T47D (cell line): ENCODE results near the gene RAB6A.

Source experiments
- DNase-seq, 2 experiments: peaks; one replicate each; pipeline versions ENCODE4 v3.0.0 to v3.0.0-alpha.2; 2011 to 2012; ENCODE audit warnings: low read depth in 1 of 2, low spot score in 1 of 2
- JUND ChIP-seq: IDR thresholded peaks from 2 replicates; pipeline ENCODE4 v1.6.1; 2012; ENCODE audit warnings: low read depth
- in situ Hi-C: cut with HindIII; loops from 2 replicates; pipeline ENCODE4 v1.10.0; 2016; ENCODE audit warnings: low sequenced_read_pairs, low pct_unique_long_range_greater_than_20kb

RAB6A gene

GRCh38 chr11:73664877-73665276, 96.0 kb downstream of the RAB6A start:
- DNase-seq = no peak
- no peak for TF ChIP-seq JUND
- in situ Hi-C loops = no loop called here

GRCh38 chr11:73663604-73664495, 97.0 kb downstream of the RAB6A start:
- no peak for TF ChIP-seq JUND
- in situ Hi-C loops = no loop called here

GRCh38 chr11:73662445-73663157, 98.3 kb downstream of the RAB6A start:
- DNase-seq = no peak
- no peak for TF ChIP-seq JUND
- in situ Hi-C loops = no loop called here

More at GRCh38 chr11:73663604-73664495, 97.0 kb downstream of the RAB6A start:
- DNase-seq = no peak

DNA sequence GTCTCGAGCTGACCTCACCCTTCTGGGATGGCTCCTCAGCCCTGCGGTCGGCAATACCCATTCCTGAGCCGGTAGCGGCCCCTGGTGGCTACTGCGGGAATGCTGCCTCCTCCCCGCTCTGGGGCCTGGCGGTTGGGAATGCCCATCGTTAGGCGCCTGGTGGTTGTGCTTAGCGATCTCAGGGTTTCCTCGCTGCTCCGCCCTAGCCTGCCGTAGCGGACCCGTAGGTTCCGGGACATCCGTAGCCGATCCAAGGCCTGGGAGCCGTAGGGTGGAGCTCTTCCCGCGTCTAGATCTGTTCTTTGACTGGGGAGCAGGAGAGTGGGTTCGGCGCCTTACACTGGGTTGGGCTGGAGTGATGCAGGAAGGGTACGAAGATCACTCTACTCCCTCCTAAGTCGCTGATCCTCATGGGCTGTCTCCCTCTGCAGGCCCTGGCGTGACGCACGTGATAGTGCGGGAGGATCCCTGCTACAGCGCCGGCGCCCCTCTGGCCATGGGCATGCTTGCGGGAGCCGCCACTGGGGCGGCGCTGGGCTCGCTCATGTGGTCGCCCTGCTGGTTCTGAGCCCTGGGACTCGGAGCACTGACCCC, 99.7 kb downstream of the RAB6A start:
- in situ Hi-C loops = no loop called here
- peak; percentile 91 to 99 for DNase-seq
- no peak for TF ChIP-seq JUND

GRCh38 chr11:73660497-73661034, 100.3 kb downstream of the RAB6A start:
- TF ChIP-seq JUND = no peak
- DNase-seq = no peak
- in situ Hi-C loops = no loop called here

GRCh38 chr11:73659961-73660360, 100.9 kb downstream of the RAB6A start:
- peak; percentile 50 to 88 for DNase-seq
- in situ Hi-C loops = no loop called here
- TF ChIP-seq JUND = no peak

- no peak for TF ChIP-seq JUND
- in situ Hi-C loops = no loop called here
- DNase-seq = no peak
These were observed 103.9 kb downstream of the RAB6A start for GRCh38 chr11:73656985-73657384.

- DNase-seq = no peak
- in situ Hi-C loops = no loop called here
- no peak for TF ChIP-seq JUND
These were observed 105.2 kb downstream of the RAB6A start for GRCh38 chr11:73655686-73656085.

DNA sequence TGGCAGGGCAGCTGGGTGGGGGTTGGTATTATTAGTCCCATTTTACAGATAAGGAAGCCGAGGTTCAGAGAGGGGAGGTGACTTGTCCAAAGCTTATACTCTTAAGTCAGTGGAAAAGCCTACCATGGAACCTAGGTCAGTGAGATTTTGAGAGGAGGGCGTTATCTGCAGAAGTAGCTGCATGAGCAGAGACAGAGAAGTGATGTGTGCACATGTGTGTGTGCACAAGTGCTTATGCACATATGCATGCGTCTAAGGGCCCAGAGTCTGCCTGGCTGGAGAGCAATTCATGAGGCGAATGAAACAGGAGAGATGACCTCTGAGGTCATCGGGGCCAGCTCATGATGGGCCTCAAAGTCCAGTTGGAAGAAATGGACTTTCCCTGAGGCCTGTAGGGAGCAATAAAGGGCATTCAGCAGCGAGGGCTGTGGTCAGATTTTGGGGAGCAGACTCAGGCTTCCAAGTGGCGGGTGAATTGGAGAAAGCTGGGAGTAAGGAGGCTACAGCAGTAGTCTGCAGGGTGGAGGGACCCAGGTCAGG, 106.3 kb downstream of the RAB6A start:
- in situ Hi-C loops = no loop called here

GRCh38 chr11:73653996-73654395, 106.9 kb downstream of the RAB6A start:
- in situ Hi-C loops = no loop called here
- DNase-seq = no peak
- no peak for TF ChIP-seq JUND

More for the DNA sequence above, 106.3 kb downstream of the RAB6A start:
- DNase-seq = no peak
- no peak for TF ChIP-seq JUND

DNA sequence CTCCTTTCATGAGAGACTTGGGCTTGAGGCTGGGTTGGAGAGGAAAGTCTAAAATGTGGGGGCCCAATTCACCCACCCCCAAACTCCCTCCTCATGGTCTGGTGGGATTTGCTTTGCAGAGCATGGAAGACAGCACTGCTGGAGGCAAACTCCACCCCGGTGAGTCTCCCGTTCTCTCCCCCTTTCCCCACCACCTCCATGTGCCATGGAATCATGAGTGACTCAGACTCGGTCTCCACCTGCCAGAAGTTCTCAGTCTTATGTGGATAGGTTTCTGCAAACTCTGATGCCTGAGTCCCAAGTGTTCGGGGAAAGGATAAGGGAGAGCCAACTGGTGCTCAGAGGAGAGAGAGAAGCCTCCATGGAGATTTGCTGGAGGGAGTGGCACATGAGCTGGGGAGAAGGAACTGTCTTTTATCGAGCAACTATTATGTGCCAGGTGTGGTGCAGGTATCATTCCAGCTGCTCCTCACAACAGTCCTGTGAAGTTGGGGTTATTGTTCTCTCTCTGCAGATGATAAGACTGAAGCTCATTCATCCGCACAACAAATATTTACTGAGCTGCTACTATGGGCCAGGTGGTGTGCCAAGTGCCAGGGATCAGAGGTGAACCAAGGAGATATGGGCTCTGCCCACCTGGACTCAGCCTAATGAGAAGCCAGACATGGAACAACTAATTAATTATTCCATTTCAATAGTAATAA, 107.9 kb downstream of the RAB6A start:
- no peak for DNase-seq
- in situ Hi-C loops = no loop called here
- TF ChIP-seq JUND = no peak
